Tibial nerve (tissue), 4 donors: ENCODE data around the gene SH3BGR. TPM values are rescaled to one million over a fixed set of nuclear protein-coding genes. Genes with fewer than 3 reads are reported as not detected.
A peak's percentile ranks its signal among the peaks of the same experiment; 100 is the strongest.

Experiments
- DNase-seq, 2 donors: peaks; one replicate each; pipeline ENCODE4 v3.0.0-alpha.2; 2019; ENCODE audit warnings: low spot score in 2 of 2
- H3K27ac ChIP-seq, 4 donors: fragments of 200-600 bp; sonication (generic) in 3 of 4; one replicate each; pipeline ENCODE4 v1.5.1; 2017 to 2019; ENCODE audit warnings: mild to moderate bottlenecking in 1 of 4
- H3K27me3 ChIP-seq, 2 donors: fragments of 200-600 bp; sonication (generic) in 1 of 2; one replicate each; pipeline versions ENCODE4 v1.5.1 to v1.6.0; 2017 to 2019
- H3K36me3 ChIP-seq, 3 donors: fragments of 200-600 bp; sonication (generic); one replicate each; pipeline ENCODE4 v1.5.1; 2018 to 2019
- H3K4me1 ChIP-seq, 4 donors: fragments of 200-600 bp; sonication (generic) in 3 of 4; one replicate each; pipeline ENCODE4 v1.5.1; 2017 to 2019
- H3K4me3 ChIP-seq, 4 donors: fragments of 200-600 bp; sonication (generic) in 3 of 4; one replicate each; pipeline ENCODE4 v1.5.1; 2017 to 2019; ENCODE audit warnings: mild to moderate bottlenecking in 1 of 4, moderate library complexity in 1 of 4
- H3K9me3 ChIP-seq, 4 donors: fragments of 200-600 bp; sonication (generic) in 3 of 4; one replicate each; pipeline ENCODE4 v1.5.1; 2017 to 2019
- EP300 ChIP-seq, 2 donors: sonication (generic); formaldehyde crosslinking; IDR thresholded peaks; one replicate each; pipeline ENCODE4 v1.6.1; 2017; ENCODE audit warnings: antibody characterized with exemption in 2 of 2, mild to moderate bottlenecking in 1 of 2
- POLR2A ChIP-seq, 2 donors: fragments of 450-650 bp; IDR thresholded peaks; one replicate each; pipeline ENCODE4 v1.6.1; 2017; ENCODE audit warnings: antibody characterized with exemption in 2 of 2, mild to moderate bottlenecking in 2 of 2, moderate library complexity in 2 of 2
- WGBS, 2 donors: methylation state at CpG; one replicate each; pipeline ENCODE4 v1.1.5; 2018; 5-methylcytosine and 5-hydroxymethylcytosine counted together
- total RNA-seq, 4 donors: library from RNA; depleted of rRNA; stranded (reverse); fragments of >200 nt; gene quantifications; one replicate each; pipeline ENCODE4 v1.1.0, GENCODE V29; 2016
- TF ChIP-seq, protein P1 (sequence below), 5 experiments: fragments of 200-600 bp in 3 of 5; fragments of 450-650 bp in 2 of 5; sonication (generic) in 3 of 5; IDR thresholded peaks; one replicate each; pipeline ENCODE4 v1.5.1; 2016 to 2019; ENCODE audit warnings: antibody characterized with exemption in 5 of 5, mild to moderate bottlenecking in 3 of 5, moderate library complexity in 2 of 5

SH3BGR gene
- total RNA-seq, 4 donors from 2014 or later = 2.4 to 9.6 (median 4.4) TPM

DNA sequence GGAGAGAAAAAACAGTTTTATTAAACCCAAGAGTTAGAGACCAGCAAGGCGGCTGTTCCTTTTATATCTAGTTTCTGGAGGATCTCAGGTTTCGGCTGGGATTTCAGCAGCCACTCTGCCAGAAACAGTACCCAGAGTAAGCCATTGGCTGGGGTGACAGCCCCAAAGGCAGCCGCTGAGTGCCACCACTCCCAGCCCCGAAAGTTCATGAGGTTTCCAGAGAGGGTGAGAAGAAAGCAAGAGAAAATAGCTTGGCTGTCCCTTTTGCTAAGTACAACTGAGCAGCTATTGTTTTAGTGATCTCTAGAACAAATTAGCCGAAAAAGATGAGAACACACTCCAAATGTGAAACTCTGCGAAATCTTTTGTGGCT, 1.2 kb downstream of the SH3BGR start:
- Histone ChIP-seq H3K9me3 (no peaks in the 10 kb centered on the region), H3K36me3 (no peaks in the 10 kb centered on the region), H3K4me1 (peaks cover 0 to 13% (median 6%) of the 10 kb centered on the region in 4 donors), H3K27me3 (no peaks in the 10 kb centered on the region), H3K4me3 (peak overlapping the region in 1 of 4 donors; percentile 41), H3K27ac (peak overlapping the region; percentile 63 to 92 (median 75))
- WGBS, 2 donors = 42 to 51% methylated on average over 6 of the region's 6 CpGs
- TF ChIP-seq EP300 (IDR thresholded peaks at IDR 0.05) (no peak), POLR2A (IDR thresholded peaks at IDR 0.05) (no peak)
- TF ChIP-seq, protein P1, sequence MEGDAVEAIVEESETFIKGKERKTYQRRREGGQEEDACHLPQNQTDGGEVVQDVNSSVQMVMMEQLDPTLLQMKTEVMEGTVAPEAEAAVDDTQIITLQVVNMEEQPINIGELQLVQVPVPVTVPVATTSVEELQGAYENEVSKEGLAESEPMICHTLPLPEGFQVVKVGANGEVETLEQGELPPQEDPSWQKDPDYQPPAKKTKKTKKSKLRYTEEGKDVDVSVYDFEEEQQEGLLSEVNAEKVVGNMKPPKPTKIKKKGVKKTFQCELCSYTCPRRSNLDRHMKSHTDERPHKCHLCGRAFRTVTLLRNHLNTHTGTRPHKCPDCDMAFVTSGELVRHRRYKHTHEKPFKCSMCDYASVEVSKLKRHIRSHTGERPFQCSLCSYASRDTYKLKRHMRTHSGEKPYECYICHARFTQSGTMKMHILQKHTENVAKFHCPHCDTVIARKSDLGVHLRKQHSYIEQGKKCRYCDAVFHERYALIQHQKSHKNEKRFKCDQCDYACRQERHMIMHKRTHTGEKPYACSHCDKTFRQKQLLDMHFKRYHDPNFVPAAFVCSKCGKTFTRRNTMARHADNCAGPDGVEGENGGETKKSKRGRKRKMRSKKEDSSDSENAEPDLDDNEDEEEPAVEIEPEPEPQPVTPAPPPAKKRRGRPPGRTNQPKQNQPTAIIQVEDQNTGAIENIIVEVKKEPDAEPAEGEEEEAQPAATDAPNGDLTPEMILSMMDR (IDR thresholded peaks at IDR 0.05) = no peak
- no peak for DNase-seq

- Histone ChIP-seq H3K4me1 (peaks cover 0 to 13% (median 6%) of the 10 kb centered on the region in 4 donors), H3K9me3 (no peaks in the 10 kb centered on the region), H3K4me3 (no peak overlapping the region), H3K27ac (peak overlapping the region in 2 of 4 donors; percentile 84 to 92), H3K36me3 (no peaks in the 10 kb centered on the region), H3K27me3 (no peaks in the 10 kb centered on the region)
- DNase-seq = no peak
- 96 to 100% methylated on average over 4 of the region's 4 CpGs for WGBS, 2 donors
- no peak for TF ChIP-seq EP300 (IDR thresholded peaks at IDR 0.05)
- no peak for TF ChIP-seq POLR2A (IDR thresholded peaks at IDR 0.05)
- TF ChIP-seq, protein P1 (IDR thresholded peaks at IDR 0.05) = no peak
Measured at GRCh38 chr21:39453571-39454179, 1.9 kb downstream of the SH3BGR start.

GRCh38 chr21:39454949-39455668, 3.3 kb downstream of the SH3BGR start:
- 55 to 64% methylated on average over 6 of the region's 6 CpGs for WGBS, 2 donors
- H3K27me3 ChIP-seq = no peaks in the 10 kb centered on the region
- TF ChIP-seq, protein P1 (IDR thresholded peaks at IDR 0.05) = no peak
- H3K36me3 ChIP-seq = no peaks in the 10 kb centered on the region
- DNase-seq = no peak
- no peak overlapping the region for H3K4me3 ChIP-seq
- H3K4me1 ChIP-seq = peaks cover 0 to 13% (median 6%) of the 10 kb centered on the region in 4 donors
- H3K9me3 ChIP-seq = no peaks in the 10 kb centered on the region
- H3K27ac ChIP-seq = peak overlapping the region in 1 of 4 donors; percentile 11

- WGBS, 2 donors = 85 to 90% methylated on average over 3 of the region's 3 CpGs
- Histone ChIP-seq H3K27me3 (no peaks in the 10 kb centered on the region), H3K27ac (no peak overlapping the region), H3K4me1 (peaks cover 0 to 4% (median 0%) of the 10 kb centered on the region in 4 donors), H3K4me3 (no peak overlapping the region), H3K9me3 (no peaks in the 10 kb centered on the region), H3K36me3 (no peaks in the 10 kb centered on the region)
- DNase-seq = no peak
- TF ChIP-seq EP300 (IDR thresholded peaks at IDR 0.05) = no peak
- TF ChIP-seq, protein P1 (IDR thresholded peaks at IDR 0.05) = no peak
- no peak for TF ChIP-seq POLR2A (IDR thresholded peaks at IDR 0.05)
Measured at GRCh38 chr21:39456665-39457064, 4.9 kb downstream of the SH3BGR start.

- H3K27ac ChIP-seq = no peak overlapping the region
- WGBS, 2 donors = 84 to 91% methylated on average over 3 of the region's 3 CpGs
- DNase-seq = no peak
- H3K36me3 ChIP-seq = peaks cover 0 to 17% (median 0%) of the 10 kb centered on the region in 3 donors
- H3K4me3 ChIP-seq = no peak overlapping the region
- no peaks in the 10 kb centered on the region for H3K4me1 ChIP-seq
- H3K9me3 ChIP-seq = no peaks in the 10 kb centered on the region
- TF ChIP-seq, protein P1 (IDR thresholded peaks at IDR 0.05) = no peak
- TF ChIP-seq POLR2A (IDR thresholded peaks at IDR 0.05) (no peak), EP300 (IDR thresholded peaks at IDR 0.05) (no peak)
- no peaks in the 10 kb centered on the region for H3K27me3 ChIP-seq
Measured at GRCh38 chr21:39461419-39461818, 9.6 kb downstream of the SH3BGR start.
